GM23338 (cell line): Measurements from ENCODE around the gene RAB11FIP4. TPM values are rescaled to one million over a fixed set of nuclear protein-coding genes. Genes with fewer than 3 reads are reported as not detected.

Source experiments
- ATAC-seq: fragments of 200-7000 bp; cut with Tn5 transposase; 3 replicates; pipeline ENCODE4 v1.9.1; 2020
- DNase-seq: peaks from one replicate; pipeline ENCODE4 v3.0.0-alpha.2; 2015; ENCODE audit warnings: low spot score
- H2AFZ ChIP-seq: fragments of 200-600 bp; sonication (generic); 2 replicates; pipeline ENCODE4 v1.8.0; 2016; ENCODE audit warnings: antibody characterized with exemption, mild to moderate bottlenecking, moderate library complexity
- H3F3A ChIP-seq: fragments of 200-600 bp; sonication (generic); replicated peaks from 2 replicates; pipeline ENCODE4 v1.8.0; 2017; ENCODE audit warnings: antibody characterized with exemption, mixed run types, low read depth
- H3K27ac ChIP-seq: fragments of 200-600 bp; sonication (generic); 2 replicates; pipeline ENCODE4 v1.6.1; 2016; ENCODE audit warnings: low read depth
- H3K27me3 ChIP-seq: fragments of 200-600 bp; sonication (generic); 2 replicates; pipeline ENCODE4 v1.8.0; 2016; ENCODE audit warnings: mild to moderate bottlenecking, mixed run types, moderate library complexity; ENCODE audit not compliant: insufficient read depth
- H3K36me3 ChIP-seq: fragments of 200-600 bp; sonication (generic); 2 replicates; pipeline ENCODE4 v1.8.0; 2016; ENCODE audit warnings: mild to moderate bottlenecking; ENCODE audit not compliant: insufficient read depth
- H3K4me1 ChIP-seq: fragments of 200-600 bp; sonication (generic); 2 replicates; pipeline ENCODE4 v1.8.0; 2016; ENCODE audit warnings: mild to moderate bottlenecking, moderate library complexity; ENCODE audit not compliant: insufficient read depth
- H3K4me2 ChIP-seq: fragments of 200-600 bp; sonication (generic); 2 replicates; pipeline ENCODE4 v1.7.1; 2017; ENCODE audit warnings: mixed run types
- H3K4me3 ChIP-seq: fragments of 200-600 bp; sonication (generic); 2 replicates; pipeline ENCODE4 v1.6.1; 2016; ENCODE audit warnings: mixed run types
- H3K79me2 ChIP-seq: fragments of 200-600 bp; sonication (generic); replicated peaks from 2 replicates; pipeline ENCODE4 v1.8.0; 2017; ENCODE audit warnings: mild to moderate bottlenecking; ENCODE audit not compliant: insufficient read depth
- H3K9me2 ChIP-seq: fragments of 200-600 bp; sonication (generic); 2 replicates; pipeline ENCODE4 v1.8.0; 2017; ENCODE audit not compliant: insufficient read depth
- H4K20me1 ChIP-seq: fragments of 200-600 bp; sonication (generic); replicated peaks from 2 replicates; pipeline ENCODE4 v1.8.0; 2017; ENCODE audit warnings: mild to moderate bottlenecking; ENCODE audit not compliant: insufficient read depth
- H3K27ac Mint-ChIP-seq: 2 replicates; pipeline ENCODE4 v1.8.0; 2020; ENCODE audit warnings: inconsistent platforms, mild to moderate bottlenecking, moderate library complexity, mixed read lengths
- H3K27me3 Mint-ChIP-seq: 3 replicates; pipeline ENCODE4 v1.8.0; 2022; ENCODE audit warnings: low read depth, mild to moderate bottlenecking, moderate library complexity, mixed read lengths, inconsistent platforms; ENCODE audit not compliant: insufficient read depth, poor library complexity
- H3K36me3 Mint-ChIP-seq: 3 replicates; pipeline ENCODE4 v1.8.0; 2021; ENCODE audit warnings: low read depth, mild to moderate bottlenecking, inconsistent platforms, moderate library complexity, mixed read lengths
- H3K4me1 Mint-ChIP-seq: 3 replicates; pipeline ENCODE4 v1.8.0; 2020; ENCODE audit warnings: mild to moderate bottlenecking, inconsistent platforms, mixed read lengths
- H3K4me3 Mint-ChIP-seq: 3 replicates; pipeline ENCODE4 v1.8.0; 2021; ENCODE audit warnings: moderate library complexity, mild to moderate bottlenecking, inconsistent platforms, mixed read lengths
- H3K9me3 Mint-ChIP-seq: 3 replicates; pipeline ENCODE4 v1.8.0; 2020; ENCODE audit warnings: moderate library complexity, mild to moderate bottlenecking, inconsistent platforms, mixed read lengths
- CREB1 ChIP-seq: fragments of 250-450 bp; sonication (Bioruptor Pico); IDR thresholded peaks from 2 replicates; pipeline ENCODE4 v1.5.0; 2020; ENCODE audit warnings: low read depth, mild to moderate bottlenecking, moderate library complexity
- POLR2AphosphoS5 ChIP-seq: IDR thresholded peaks from 2 replicates; pipeline ENCODE4 v1.6.1; 2016; ENCODE audit warnings: antibody characterized with exemption, low read depth
- STAT1 ChIP-seq: IDR thresholded peaks from one replicate; pipeline ENCODE4 v1.6.1; 2016; ENCODE audit warnings: antibody characterized with exemption; ENCODE audit not compliant: unreplicated experiment
- ZNF114 ChIP-seq: fragments of 250-450 bp; sonication (Bioruptor Pico); IDR thresholded peaks from 2 replicates; pipeline ENCODE4 v1.5.0; 2020; ENCODE audit warnings: mild to moderate bottlenecking, moderate library complexity
- ZNF331 ChIP-seq: fragments of 250-450 bp; sonication (Bioruptor Pico); IDR thresholded peaks from 2 replicates; pipeline ENCODE4 v1.5.0; 2020; ENCODE audit warnings: low read depth, mild to moderate bottlenecking, moderate library complexity
- polyA plus RNA-seq: library from polyadenylated mRNA; unstranded; fragments of >200 nt; fragmentation: Nextera tagmentation; extraction: Ambion mirVana; gene quantifications from 2 replicates; pipeline ENCODE4 v1.2.1, GENCODE V29; 2016
- total RNA-seq: library from RNA; depleted of rRNA; stranded (reverse); fragments of >200 nt; shearing (Covaris generic); gene quantifications from 2 replicates; pipeline ENCODE4 v1.2.3, GENCODE V29; 2014
- TF ChIP-seq, protein P1 (sequence below): fragments of 250-450 bp; sonication (Bioruptor Pico); IDR thresholded peaks from 2 replicates; pipeline ENCODE4 v1.5.0; 2020; ENCODE audit warnings: mild to moderate bottlenecking, moderate library complexity

The RAB11FIP4 gene
- total and polyA plus RNA-seq, 2 experiments from 2014 or later, result 26.0 to 65.6 TPM

DNA sequence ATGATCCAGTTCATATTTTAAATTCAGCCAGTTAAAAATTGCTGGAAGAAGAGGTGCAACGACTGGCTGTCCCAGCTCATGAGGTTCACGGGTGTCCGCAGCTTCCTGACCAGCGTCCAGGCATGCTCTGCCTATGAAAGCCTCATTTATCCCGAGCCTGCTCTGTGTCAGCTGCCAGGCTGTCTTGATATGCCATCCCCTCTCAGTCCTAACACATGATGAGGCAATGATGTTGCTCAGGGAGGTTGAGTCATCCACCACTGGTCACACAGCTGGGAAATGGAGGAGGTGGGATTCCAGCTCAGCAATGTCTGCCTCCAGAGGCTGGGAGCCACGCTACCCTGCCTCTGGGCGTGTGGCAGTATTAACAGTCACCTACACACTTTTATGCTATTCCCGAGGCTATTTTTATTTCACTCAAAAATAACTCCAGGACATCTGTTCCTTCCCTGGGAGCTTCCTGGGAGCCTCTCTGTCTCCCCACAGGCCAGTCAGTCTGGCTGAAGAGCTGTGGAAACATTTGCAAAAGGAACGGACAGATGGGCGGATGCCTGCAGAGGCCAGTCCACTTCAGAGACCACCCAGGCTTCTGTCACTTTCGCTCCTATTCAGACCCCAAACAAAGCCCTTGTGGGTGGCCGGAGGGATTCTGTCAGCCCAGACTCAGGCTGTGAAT is 22.5 kb downstream of the RAB11FIP4 start (continued):
- TF ChIP-seq, protein P1, sequence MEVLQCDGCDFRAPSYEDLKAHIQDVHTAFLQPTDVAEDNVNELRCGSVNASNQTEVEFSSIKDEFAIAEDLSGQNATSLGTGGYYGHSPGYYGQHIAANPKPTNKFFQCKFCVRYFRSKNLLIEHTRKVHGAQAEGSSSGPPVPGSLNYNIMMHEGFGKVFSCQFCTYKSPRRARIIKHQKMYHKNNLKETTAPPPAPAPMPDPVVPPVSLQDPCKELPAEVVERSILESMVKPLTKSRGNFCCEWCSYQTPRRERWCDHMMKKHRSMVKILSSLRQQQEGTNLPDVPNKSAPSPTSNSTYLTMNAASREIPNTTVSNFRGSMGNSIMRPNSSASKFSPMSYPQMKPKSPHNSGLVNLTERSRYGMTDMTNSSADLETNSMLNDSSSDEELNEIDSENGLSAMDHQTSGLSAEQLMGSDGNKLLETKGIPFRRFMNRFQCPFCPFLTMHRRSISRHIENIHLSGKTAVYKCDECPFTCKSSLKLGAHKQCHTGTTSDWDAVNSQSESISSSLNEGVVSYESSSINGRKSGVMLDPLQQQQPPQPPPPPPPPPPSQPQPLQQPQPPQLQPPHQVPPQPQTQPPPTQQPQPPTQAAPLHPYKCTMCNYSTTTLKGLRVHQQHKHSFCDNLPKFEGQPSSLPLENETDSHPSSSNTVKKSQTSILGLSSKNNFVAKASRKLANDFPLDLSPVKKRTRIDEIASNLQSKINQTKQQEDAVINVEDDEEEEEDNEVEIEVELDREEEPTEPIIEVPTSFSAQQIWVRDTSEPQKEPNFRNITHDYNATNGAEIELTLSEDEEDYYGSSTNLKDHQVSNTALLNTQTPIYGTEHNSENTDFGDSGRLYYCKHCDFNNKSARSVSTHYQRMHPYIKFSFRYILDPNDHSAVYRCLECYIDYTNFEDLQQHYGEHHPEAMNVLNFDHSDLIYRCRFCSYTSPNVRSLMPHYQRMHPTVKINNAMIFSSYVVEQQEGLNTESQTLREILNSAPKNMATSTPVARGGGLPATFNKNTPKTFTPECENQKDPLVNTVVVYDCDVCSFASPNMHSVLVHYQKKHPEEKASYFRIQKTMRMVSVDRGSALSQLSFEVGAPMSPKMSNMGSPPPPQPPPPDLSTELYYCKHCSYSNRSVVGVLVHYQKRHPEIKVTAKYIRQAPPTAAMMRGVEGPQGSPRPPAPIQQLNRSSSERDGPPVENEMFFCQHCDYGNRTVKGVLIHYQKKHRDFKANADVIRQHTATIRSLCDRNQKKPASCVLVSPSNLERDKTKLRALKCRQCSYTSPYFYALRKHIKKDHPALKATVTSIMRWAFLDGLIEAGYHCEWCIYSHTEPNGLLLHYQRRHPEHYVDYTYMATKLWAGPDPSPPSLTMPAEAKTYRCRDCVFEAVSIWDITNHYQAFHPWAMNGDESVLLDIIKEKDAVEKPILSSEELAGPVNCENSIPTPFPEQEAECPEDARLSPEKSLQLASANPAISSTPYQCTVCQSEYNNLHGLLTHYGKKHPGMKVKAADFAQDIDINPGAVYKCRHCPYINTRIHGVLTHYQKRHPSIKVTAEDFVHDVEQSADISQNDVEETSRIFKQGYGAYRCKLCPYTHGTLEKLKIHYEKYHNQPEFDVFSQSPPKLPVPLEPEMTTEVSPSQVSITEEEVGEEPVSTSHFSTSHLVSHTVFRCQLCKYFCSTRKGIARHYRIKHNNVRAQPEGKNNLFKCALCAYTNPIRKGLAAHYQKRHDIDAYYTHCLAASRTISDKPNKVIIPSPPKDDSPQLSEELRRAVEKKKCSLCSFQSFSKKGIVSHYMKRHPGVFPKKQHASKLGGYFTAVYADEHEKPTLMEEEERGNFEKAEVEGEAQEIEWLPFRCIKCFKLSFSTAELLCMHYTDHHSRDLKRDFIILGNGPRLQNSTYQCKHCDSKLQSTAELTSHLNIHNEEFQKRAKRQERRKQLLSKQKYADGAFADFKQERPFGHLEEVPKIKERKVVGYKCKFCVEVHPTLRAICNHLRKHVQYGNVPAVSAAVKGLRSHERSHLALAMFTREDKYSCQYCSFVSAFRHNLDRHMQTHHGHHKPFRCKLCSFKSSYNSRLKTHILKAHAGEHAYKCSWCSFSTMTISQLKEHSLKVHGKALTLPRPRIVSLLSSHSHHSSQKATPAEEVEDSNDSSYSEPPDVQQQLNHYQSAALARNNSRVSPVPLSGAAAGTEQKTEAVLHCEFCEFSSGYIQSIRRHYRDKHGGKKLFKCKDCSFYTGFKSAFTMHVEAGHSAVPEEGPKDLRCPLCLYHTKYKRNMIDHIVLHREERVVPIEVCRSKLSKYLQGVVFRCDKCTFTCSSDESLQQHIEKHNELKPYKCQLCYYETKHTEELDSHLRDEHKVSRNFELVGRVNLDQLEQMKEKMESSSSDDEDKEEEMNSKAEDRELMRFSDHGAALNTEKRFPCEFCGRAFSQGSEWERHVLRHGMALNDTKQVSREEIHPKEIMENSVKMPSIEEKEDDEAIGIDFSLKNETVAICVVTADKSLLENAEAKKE (CRISPR knock-in tag), result no peak
- TF ChIP-seq ZNF114 (CRISPR knock-in tag) (no peak), CREB1 (CRISPR knock-in tag) (no peak), STAT1 (no peak)

DNA sequence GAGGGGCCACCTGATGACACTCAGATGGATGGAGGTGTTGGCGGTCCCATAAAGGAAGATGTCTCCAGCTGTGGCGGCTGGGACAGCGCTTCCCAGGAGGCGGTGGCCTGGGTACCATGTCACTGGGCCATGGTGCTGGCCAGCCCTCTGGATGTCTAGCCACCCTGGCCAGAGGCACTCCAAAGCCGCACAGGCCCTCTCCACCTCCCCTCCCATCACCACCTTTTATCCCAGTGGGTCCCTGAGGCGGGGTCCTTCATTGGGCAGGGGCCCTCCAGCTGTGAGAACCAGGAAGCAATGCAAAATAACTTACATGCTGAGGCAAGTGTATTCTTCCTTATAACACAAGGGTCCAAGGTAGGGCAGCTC is 23.1 kb downstream of the RAB11FIP4 start:
- no peaks in the 10 kb centered on the region for H3F3A ChIP-seq
- H3K27ac ChIP-seq, result no peak overlapping the region
- Mint-ChIP-seq H3K27ac (no peak overlapping the region), H3K4me1 (peaks cover 35% of the 10 kb centered on the region), H3K4me3 (no peak overlapping the region), H3K9me3 (no peaks in the 10 kb centered on the region), H3K27me3 (peaks cover 12% of the 10 kb centered on the region), H3K36me3 (no peaks in the 10 kb centered on the region)
- ATAC-seq, result no peak
- no peak overlapping the region for H3K4me2 ChIP-seq
- no peaks in the 10 kb centered on the region for H3K36me3 ChIP-seq
- DNase-seq, result no peak
- no peaks in the 10 kb centered on the region for H4K20me1 ChIP-seq
- H3K9me2 ChIP-seq, result no peaks in the 10 kb centered on the region
- no peak overlapping the region for H3K4me3 ChIP-seq
- no peaks in the 10 kb centered on the region for H3K27me3 ChIP-seq
- peaks cover 9% of the 10 kb centered on the region; the same call in 1 of the 2 replicates for H3K4me1 ChIP-seq
- H3K79me2 ChIP-seq, result no peaks in the 10 kb centered on the region
- no peak for TF ChIP-seq POLR2AphosphoS5
- TF ChIP-seq ZNF331 (CRISPR knock-in tag), result no peak
- no peak overlapping the region for H2AFZ ChIP-seq
